Measurements from ENCODE around the gene C1QTNF6. TPM values are rescaled to one million over a fixed set of nuclear protein-coding genes. Genes with fewer than 3 reads are reported as not detected.

C1QTNF6 gene
- total and polyA plus RNA-seq, 10 of the 15 experiments (the other 5 are each of a cell fraction or from before 2014, with no cell fraction given) = 0.16 to 4.1 (median 1.3) TPM

DNA sequence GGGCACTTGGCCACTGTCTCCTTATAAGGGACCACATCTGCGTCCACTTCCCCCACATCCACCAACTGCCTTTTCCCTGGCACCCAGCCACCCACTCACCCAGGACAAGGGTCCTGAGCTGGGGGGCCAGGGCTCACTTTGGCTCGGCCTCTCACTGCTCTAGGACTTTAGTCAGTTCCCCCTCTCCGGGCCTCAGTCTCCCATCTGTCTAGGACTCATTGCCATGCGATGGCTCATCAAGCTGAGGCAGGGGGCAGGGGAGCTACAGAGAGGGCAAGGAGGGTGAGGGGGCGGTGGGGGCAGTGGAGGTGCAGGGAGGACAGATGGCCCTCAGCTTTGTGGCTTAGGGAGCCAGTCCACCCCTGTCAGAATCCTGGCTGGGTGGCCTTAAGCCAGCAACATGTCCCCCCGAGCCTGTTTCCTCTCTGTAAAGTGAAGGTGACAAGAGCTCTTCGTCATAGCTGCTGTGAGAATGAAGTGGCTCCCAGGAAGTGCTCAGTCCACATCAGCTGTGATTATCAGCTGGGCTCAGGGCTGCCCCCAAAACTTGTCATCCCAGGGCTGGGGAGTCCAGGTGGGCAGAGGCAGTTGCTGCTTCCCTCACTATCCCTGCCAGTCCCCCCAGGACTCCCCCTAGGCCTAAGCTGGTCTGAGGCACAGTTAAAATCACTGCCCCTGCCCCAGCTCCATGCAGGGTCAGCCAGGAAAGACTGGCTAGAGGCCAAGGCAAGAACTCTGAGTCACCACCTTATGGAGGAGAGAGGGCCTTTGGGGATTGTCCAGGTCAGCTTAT lies 41.2 kb upstream of the C1QTNF6 start (continued):
- TF ChIP-seq, protein P1, sequence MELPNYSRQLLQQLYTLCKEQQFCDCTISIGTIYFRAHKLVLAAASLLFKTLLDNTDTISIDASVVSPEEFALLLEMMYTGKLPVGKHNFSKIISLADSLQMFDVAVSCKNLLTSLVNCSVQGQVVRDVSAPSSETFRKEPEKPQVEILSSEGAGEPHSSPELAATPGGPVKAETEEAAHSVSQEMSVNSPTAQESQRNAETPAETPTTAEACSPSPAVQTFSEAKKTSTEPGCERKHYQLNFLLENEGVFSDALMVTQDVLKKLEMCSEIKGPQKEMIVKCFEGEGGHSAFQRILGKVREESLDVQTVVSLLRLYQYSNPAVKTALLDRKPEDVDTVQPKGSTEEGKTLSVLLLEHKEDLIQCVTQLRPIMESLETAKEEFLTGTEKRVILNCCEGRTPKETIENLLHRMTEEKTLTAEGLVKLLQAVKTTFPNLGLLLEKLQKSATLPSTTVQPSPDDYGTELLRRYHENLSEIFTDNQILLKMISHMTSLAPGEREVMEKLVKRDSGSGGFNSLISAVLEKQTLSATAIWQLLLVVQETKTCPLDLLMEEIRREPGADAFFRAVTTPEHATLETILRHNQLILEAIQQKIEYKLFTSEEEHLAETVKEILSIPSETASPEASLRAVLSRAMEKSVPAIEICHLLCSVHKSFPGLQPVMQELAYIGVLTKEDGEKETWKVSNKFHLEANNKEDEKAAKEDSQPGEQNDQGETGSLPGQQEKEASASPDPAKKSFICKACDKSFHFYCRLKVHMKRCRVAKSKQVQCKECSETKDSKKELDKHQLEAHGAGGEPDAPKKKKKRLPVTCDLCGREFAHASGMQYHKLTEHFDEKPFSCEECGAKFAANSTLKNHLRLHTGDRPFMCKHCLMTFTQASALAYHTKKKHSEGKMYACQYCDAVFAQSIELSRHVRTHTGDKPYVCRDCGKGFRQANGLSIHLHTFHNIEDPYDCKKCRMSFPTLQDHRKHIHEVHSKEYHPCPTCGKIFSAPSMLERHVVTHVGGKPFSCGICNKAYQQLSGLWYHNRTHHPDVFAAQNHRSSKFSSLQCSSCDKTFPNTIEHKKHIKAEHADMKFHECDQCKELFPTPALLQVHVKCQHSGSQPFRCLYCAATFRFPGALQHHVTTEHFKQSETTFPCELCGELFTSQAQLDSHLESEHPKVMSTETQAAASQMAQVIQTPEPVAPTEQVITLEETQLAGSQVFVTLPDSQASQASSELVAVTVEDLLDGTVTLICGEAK (IDR thresholded peaks at IDR 0.05; ENCODE audit: borderline replicate concordance) = 0 out of 2 replicates have a peak, but pooled peaks have one; percentile 10
- TF ChIP-seq ZBED1 (IDR thresholded peaks at IDR 0.05; ENCODE audit: borderline replicate concordance) = no peak
- peak; percentile 19; the same call in 1 of the 2 replicates for TF ChIP-seq POLR2A (IDR thresholded peaks at IDR 0.05; ENCODE audit: low read depth, low read length)
- TF ChIP-seq ETV6 (conservative IDR thresholded peaks at IDR 0.05 in 1 of 2, IDR thresholded peaks at IDR 0.05 in 1 of 2; ENCODE audit: borderline replicate concordance in 1 of 2, low read depth in 1 of 2) = no peak
- 0 out of 2 replicates have a peak, but pooled peaks have one; percentile 10 for TF ChIP-seq DPF2 (IDR thresholded peaks at IDR 0.05)
- TF ChIP-seq, protein P2, sequence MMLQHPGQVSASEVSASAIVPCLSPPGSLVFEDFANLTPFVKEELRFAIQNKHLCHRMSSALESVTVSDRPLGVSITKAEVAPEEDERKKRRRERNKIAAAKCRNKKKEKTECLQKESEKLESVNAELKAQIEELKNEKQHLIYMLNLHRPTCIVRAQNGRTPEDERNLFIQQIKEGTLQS (IDR thresholded peaks at IDR 0.05; ENCODE audit: borderline replicate concordance, extremely low read depth, low read depth, low read length) = no peak
- TF ChIP-seq RB1 (IDR thresholded peaks at IDR 0.05; ENCODE audit: borderline replicate concordance) = no peak
- TF ChIP-seq NBN (IDR thresholded peaks at IDR 0.05) = 0 out of 2 replicates have a peak, but pooled peaks have one; percentile 40
- no peak for TF ChIP-seq BMI1 (IDR thresholded peaks at IDR 0.05; ENCODE audit: borderline replicate concordance)
- no peak for TF ChIP-seq RFX5 (IDR thresholded peaks at IDR 0.05; ENCODE audit: low read depth, low read length)
- no peak for TF ChIP-seq KLF5 (IDR thresholded peaks at IDR 0.05; ENCODE audit: partially characterized antibody)
- TF ChIP-seq ZNF384 (IDR thresholded peaks at IDR 0.05; ENCODE audit: borderline replicate concordance, low read depth, low read length) = no peak
- TF ChIP-seq TCF12 (IDR thresholded peaks at IDR 0.05; ENCODE audit: low read depth, low read length) = 0 out of 2 replicates have a peak, but pooled peaks have one; percentile 15
- TF ChIP-seq, protein P3, sequence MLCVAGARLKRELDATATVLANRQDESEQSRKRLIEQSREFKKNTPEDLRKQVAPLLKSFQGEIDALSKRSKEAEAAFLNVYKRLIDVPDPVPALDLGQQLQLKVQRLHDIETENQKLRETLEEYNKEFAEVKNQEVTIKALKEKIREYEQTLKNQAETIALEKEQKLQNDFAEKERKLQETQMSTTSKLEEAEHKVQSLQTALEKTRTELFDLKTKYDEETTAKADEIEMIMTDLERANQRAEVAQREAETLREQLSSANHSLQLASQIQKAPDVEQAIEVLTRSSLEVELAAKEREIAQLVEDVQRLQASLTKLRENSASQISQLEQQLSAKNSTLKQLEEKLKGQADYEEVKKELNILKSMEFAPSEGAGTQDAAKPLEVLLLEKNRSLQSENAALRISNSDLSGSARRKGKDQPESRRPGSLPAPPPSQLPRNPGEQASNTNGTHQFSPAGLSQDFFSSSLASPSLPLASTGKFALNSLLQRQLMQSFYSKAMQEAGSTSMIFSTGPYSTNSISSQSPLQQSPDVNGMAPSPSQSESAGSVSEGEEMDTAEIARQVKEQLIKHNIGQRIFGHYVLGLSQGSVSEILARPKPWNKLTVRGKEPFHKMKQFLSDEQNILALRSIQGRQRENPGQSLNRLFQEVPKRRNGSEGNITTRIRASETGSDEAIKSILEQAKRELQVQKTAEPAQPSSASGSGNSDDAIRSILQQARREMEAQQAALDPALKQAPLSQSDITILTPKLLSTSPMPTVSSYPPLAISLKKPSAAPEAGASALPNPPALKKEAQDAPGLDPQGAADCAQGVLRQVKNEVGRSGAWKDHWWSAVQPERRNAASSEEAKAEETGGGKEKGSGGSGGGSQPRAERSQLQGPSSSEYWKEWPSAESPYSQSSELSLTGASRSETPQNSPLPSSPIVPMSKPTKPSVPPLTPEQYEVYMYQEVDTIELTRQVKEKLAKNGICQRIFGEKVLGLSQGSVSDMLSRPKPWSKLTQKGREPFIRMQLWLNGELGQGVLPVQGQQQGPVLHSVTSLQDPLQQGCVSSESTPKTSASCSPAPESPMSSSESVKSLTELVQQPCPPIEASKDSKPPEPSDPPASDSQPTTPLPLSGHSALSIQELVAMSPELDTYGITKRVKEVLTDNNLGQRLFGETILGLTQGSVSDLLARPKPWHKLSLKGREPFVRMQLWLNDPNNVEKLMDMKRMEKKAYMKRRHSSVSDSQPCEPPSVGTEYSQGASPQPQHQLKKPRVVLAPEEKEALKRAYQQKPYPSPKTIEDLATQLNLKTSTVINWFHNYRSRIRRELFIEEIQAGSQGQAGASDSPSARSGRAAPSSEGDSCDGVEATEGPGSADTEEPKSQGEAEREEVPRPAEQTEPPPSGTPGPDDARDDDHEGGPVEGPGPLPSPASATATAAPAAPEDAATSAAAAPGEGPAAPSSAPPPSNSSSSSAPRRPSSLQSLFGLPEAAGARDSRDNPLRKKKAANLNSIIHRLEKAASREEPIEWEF (IDR thresholded peaks at IDR 0.05; ENCODE audit: insufficient replicate concordance, low read depth, low read length) = no peak
- TF ChIP-seq, protein P4, sequence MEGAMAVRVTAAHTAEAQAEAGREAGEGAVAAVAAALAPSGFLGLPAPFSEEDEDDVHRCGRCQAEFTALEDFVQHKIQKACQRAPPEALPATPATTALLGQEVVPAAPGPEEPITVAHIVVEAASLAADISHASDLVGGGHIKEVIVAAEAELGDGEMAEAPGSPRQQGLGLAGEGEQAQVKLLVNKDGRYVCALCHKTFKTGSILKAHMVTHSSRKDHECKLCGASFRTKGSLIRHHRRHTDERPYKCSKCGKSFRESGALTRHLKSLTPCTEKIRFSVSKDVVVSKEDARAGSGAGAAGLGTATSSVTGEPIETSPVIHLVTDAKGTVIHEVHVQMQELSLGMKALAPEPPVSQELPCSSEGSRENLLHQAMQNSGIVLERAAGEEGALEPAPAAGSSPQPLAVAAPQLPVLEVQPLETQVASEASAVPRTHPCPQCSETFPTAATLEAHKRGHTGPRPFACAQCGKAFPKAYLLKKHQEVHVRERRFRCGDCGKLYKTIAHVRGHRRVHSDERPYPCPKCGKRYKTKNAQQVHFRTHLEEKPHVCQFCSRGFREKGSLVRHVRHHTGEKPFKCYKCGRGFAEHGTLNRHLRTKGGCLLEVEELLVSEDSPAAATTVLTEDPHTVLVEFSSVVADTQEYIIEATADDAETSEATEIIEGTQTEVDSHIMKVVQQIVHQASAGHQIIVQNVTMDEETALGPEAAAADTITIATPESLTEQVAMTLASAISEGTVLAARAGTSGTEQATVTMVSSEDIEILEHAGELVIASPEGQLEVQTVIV (IDR thresholded peaks at IDR 0.05; ENCODE audit: borderline replicate concordance, partially characterized antibody) = no peak
- no peak for TF ChIP-seq EP300 (IDR thresholded peaks at IDR 0.05; ENCODE audit: borderline replicate concordance in 1 of 2, control insufficient read depth in 1 of 2, low read depth in 2 of 2, low read length in 2 of 2)

Data from GM12878 (cell line).